PC-3 (cell line): ENCODE results near the gene PLXNA4. TPM values are rescaled to one million over a fixed set of nuclear protein-coding genes. Genes with fewer than 3 reads are reported as not detected.

Experiments used
- ATAC-seq: fragments of 200-7000 bp; cut with Tn5 transposase; 2 replicates; pipeline ENCODE4 v1.9.1; 2020; ENCODE audit warnings: mild to moderate bottlenecking, moderate library complexity
- BruUV-seq: library from RNA; stranded (reverse); fragments of 400-500 nt; replicated peaks from 2 replicates; lab custom pipeline; 2021; lab: Mats Ljungman, UMichigan
- CTCF ChIA-PET: fragments of 300-600 bp; sonication (Branson Sonifier 250); formaldehyde crosslinking; loops from one replicate; lab custom pipeline; 2022; ENCODE audit warnings: antibody characterized with exemption; lab: Charles Lee
- POLR2A ChIA-PET: fragments of 300-600 bp; sonication (Branson Sonifier 250); formaldehyde crosslinking; loops from one replicate; lab custom pipeline; 2022; ENCODE audit warnings: antibody characterized with exemption; ENCODE audit not compliant: unreplicated experiment; lab: Charles Lee
- DNase-seq: peaks from one replicate; pipeline ENCODE4 v3.0.0-alpha.2; 2015
- H2AFZ ChIP-seq: fragments of 300-600 bp; sonication (generic); 2 replicates; pipeline ENCODE4 v1.6.0; 2016; ENCODE audit warnings: antibody characterized with exemption, low read length
- H3F3A ChIP-seq: fragments of 300-600 bp; sonication (generic); one replicate; pipeline ENCODE4 v1.6.0; 2017; ENCODE audit warnings: antibody characterized with exemption, low read length, control low read depth, mild to moderate bottlenecking; ENCODE audit not compliant: unreplicated experiment
- H3K27ac ChIP-seq: fragments of 300-600 bp; sonication (generic); 2 replicates; pipeline ENCODE4 v1.5.1; 2016; ENCODE audit warnings: mild to moderate bottlenecking, low read length
- H3K27me3 ChIP-seq: fragments of 300-600 bp; sonication (generic); 2 replicates; pipeline ENCODE4 v1.6.1; 2016; ENCODE audit warnings: low read length, mixed read lengths
- H3K36me3 ChIP-seq: fragments of 300-600 bp; sonication (generic); 2 replicates; pipeline ENCODE4 v1.6.1; 2016; ENCODE audit warnings: low read depth, mixed run types, low read length, mixed read lengths
- H3K4me1 ChIP-seq: fragments of 300-600 bp; sonication (generic); 2 replicates; pipeline ENCODE4 v1.5.1; 2016; ENCODE audit warnings: low read length; ENCODE audit not compliant: insufficient read depth
- H3K4me2 ChIP-seq: fragments of 300-600 bp; sonication (generic); 2 replicates; pipeline ENCODE4 v1.6.0; 2016; ENCODE audit warnings: low read length
- H3K4me3 ChIP-seq: fragments of 300-600 bp; sonication (generic); 2 replicates; pipeline ENCODE4 v1.5.1; 2016; ENCODE audit warnings: mild to moderate bottlenecking, low read length, mixed read lengths
- H3K79me2 ChIP-seq: fragments of 300-600 bp; sonication (generic); 2 replicates; pipeline ENCODE4 v1.6.1; 2017; ENCODE audit warnings: low read length, mixed read lengths
- H3K9ac ChIP-seq: fragments of 300-600 bp; sonication (generic); 2 replicates; pipeline ENCODE4 v1.6.0; 2016; ENCODE audit warnings: mild to moderate bottlenecking, low read length
- H3K9me2 ChIP-seq: fragments of 300-600 bp; sonication (generic); replicated peaks from 2 replicates; pipeline ENCODE4 v1.6.1; 2016; ENCODE audit warnings: mixed run types, low read length, mixed read lengths
- H3K9me3 ChIP-seq: fragments of 300-600 bp; sonication (generic); 2 replicates; pipeline ENCODE4 v1.6.1; 2016; ENCODE audit warnings: low read length, mixed read lengths
- H4K20me1 ChIP-seq: fragments of 300-600 bp; sonication (generic); 2 replicates; pipeline ENCODE4 v1.6.1; 2016; ENCODE audit warnings: low read length, mixed read lengths
- CTCF ChIP-seq: fragments of 300-600 bp; sonication (generic); conservative IDR thresholded peaks from 2 replicates; pipeline ENCODE4 v1.5.1; 2017; ENCODE audit warnings: antibody characterized with exemption, low read depth, mild to moderate bottlenecking, low read length
- EZH2 ChIP-seq: fragments of 300-600 bp; sonication (generic); IDR thresholded peaks from one replicate; pipeline ENCODE4 v1.6.1; 2017; ENCODE audit warnings: antibody characterized with exemption, mild to moderate bottlenecking, low read length; ENCODE audit not compliant: unreplicated experiment
- EZH2phosphoT487 ChIP-seq: fragments of 300-600 bp; sonication (generic); IDR thresholded peaks from 2 replicates; pipeline ENCODE4 v1.6.1; 2018; ENCODE audit warnings: mild to moderate bottlenecking, antibody characterized with exemption, low read length, borderline replicate concordance
- intact Hi-C: fragments of 100-400 bp; cut with micrococcal nuclease; formaldehyde crosslinking; loops from 2 replicates; pipeline ENCODE4 v1.9.0; 2023
- total RNA-seq: library from RNA; depleted of rRNA; stranded (reverse); fragments of >200 nt; gene quantifications from 2 replicates; pipeline ENCODE4 v1.2.3, GENCODE V29; 2014

The PLXNA4 gene
- total RNA-seq, 1 experiment from 2014 or later, result 1.2 TPM

- Histone ChIP-seq H3K9me3 (no peaks in the 10 kb centered on the region), H3K27ac (no peak overlapping the region), H3K9ac (no peak overlapping the region), H2AFZ (no peak overlapping the region), H3K4me2 (no peak overlapping the region), H3K9me2 (no peaks in the 10 kb centered on the region), H3K36me3 (no peaks in the 10 kb centered on the region), H3K79me2 (no peaks in the 10 kb centered on the region), H4K20me1 (no peaks in the 10 kb centered on the region), H3K4me3 (no peak overlapping the region), H3K4me1 (no peaks in the 10 kb centered on the region), H3F3A (no peaks in the 10 kb centered on the region), H3K27me3 (no peaks in the 10 kb centered on the region)
- ChIA-PET CTCF (no interaction called here), POLR2A (no interaction called here)
- TF ChIP-seq EZH2, result no peak
- no peak for TF ChIP-seq EZH2phosphoT487
- TF ChIP-seq CTCF, result no peak
- no TSS peak for BruUV-seq
- ATAC-seq, result no peak
- intact Hi-C loops, result no loop called here
- no peak for DNase-seq
These were observed 125.1 kb downstream of the PLXNA4 start for GRCh38 chr7:132451161-132451560.

- ChIA-PET CTCF (no interaction called here), POLR2A (no interaction called here)
- Histone ChIP-seq H4K20me1 (no peaks in the 10 kb centered on the region), H3K4me2 (no peak overlapping the region), H3F3A (no peaks in the 10 kb centered on the region), H2AFZ (no peak overlapping the region), H3K36me3 (no peaks in the 10 kb centered on the region), H3K4me3 (no peak overlapping the region), H3K79me2 (no peaks in the 10 kb centered on the region), H3K27ac (no peak overlapping the region), H3K9me2 (no peaks in the 10 kb centered on the region), H3K9ac (no peak overlapping the region), H3K9me3 (no peaks in the 10 kb centered on the region), H3K4me1 (no peaks in the 10 kb centered on the region), H3K27me3 (no peaks in the 10 kb centered on the region)
- intact Hi-C loops, result no loop called here
- DNase-seq, result no peak
- no peak for ATAC-seq
- BruUV-seq, result no TSS peak
- no peak for TF ChIP-seq EZH2
These were observed 125.6 kb downstream of the PLXNA4 start for GRCh38 chr7:132450696-132451095.

GRCh38 chr7:132450188-132450587, 126.1 kb downstream of the PLXNA4 start:
- TF ChIP-seq EZH2phosphoT487 (no peak), EZH2 (no peak), CTCF (no peak)
- no peaks in the 10 kb centered on the region for H3K9me2 ChIP-seq
- no peak overlapping the region for H3K27ac ChIP-seq
- H3K27me3 ChIP-seq, result no peaks in the 10 kb centered on the region
- H2AFZ ChIP-seq, result no peak overlapping the region
- no peaks in the 10 kb centered on the region for H3K9me3 ChIP-seq
- H3K9ac ChIP-seq, result no peak overlapping the region
- intact Hi-C loops, result no loop called here
- ChIA-PET CTCF (no interaction called here), POLR2A (no interaction called here)
- H3K4me2 ChIP-seq, result no peak overlapping the region
- DNase-seq, result no peak
- no peak overlapping the region for H3K4me3 ChIP-seq
- no peaks in the 10 kb centered on the region for H4K20me1 ChIP-seq
- no peaks in the 10 kb centered on the region for H3F3A ChIP-seq
- no peaks in the 10 kb centered on the region for H3K36me3 ChIP-seq
- ATAC-seq, result no peak
- no peaks in the 10 kb centered on the region for H3K79me2 ChIP-seq
- BruUV-seq, result no TSS peak
- no peaks in the 10 kb centered on the region for H3K4me1 ChIP-seq
